Measurements from ENCODE around the gene PRELID1. TPM values are rescaled to one million over a fixed set of nuclear protein-coding genes. Genes with fewer than 3 reads are reported as not detected.
"Not testable (repeated sequence)": the region's sequence is repeated elsewhere in the genome, so short reads cannot be mapped to it uniquely, and the experiment has no call there.

Gene PRELID1
- polyA plus RNA-seq, 10 donors = 67.0 to 103 (median 74.0) TPM

DNA sequence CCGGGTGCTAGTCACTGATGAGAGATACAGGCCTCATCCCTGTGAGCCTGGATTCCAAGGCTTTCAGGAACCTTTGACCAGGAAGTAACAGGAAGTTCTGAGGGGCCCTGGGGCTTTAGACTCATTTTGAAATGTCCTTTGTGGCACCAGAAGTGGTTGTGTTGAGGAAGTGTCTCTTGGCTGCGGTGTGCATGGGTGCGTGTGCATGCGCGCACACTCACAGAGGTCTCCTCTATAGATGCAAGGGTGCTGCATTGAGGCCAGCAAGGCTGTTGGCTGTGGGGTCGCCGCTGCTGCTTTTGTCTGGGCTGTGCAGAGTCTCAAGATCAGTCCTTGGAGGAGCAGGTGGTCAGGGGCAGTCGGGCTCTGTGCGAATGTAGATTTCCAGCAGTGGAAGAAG, 7.7 kb upstream of the PRELID1 start:
- no peak for DNase-seq

DNA sequence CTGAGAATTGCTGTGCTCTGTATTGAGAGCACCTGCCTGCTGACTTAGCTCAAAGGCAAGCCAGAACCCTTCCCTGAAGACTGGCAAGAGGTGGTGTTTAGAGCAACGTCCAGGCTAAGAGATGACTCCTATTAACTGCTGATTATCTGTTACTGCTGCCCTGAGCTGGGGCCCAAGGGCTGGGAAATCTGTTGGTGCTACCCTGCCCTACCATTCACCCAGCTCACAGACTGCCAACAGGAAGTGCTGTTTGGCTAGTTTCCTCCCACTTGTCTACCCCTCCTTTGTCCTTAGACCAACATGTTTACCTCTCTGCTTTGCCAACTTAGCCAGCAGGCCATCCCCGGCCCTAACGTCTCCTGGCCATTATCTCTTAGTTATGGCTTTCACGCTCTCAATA, 7.0 kb upstream of the PRELID1 start:
- no peak for DNase-seq

DNA sequence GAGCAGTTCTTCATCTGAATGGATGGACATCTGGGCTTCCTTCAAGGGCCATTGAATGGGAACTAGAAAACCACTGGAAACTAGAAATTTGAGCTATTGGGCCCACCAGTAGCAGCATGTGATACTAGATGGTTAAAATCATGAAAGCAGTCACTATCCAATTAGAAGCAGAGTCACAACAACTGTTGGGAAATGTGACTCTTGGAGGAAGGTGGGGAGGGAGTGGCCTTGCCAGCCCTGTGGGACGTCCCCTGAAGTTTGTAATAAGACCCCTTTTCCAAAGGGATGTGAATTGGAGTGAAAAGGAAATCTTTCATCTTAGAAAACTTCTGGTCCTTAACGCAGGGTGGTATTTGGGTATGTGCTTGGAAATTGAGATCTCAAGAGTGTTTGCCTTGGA, 5.7 kb upstream of the PRELID1 start:
- DNase-seq = no peak

DNA sequence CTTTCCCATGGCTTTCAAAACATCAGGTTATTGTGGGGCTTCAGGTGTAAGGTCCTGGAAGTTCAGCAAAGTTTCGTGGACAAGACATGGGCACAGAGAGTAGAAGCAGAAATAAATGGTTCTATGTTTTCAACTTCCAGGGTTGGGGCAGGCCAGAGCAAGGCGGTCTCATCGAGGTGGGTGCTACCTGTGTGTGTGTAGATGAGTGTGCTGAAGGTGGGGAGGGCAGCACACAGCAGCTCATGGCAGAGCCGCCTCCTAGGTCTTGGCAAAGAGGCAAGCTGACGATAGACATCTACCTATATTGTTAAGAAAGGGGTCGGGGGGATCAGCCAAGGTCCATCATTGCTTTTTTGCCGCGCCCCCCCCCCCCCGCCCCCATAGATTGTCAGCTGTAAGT, 3.9 kb upstream of the PRELID1 start:
- DNase-seq = no peak

DNA sequence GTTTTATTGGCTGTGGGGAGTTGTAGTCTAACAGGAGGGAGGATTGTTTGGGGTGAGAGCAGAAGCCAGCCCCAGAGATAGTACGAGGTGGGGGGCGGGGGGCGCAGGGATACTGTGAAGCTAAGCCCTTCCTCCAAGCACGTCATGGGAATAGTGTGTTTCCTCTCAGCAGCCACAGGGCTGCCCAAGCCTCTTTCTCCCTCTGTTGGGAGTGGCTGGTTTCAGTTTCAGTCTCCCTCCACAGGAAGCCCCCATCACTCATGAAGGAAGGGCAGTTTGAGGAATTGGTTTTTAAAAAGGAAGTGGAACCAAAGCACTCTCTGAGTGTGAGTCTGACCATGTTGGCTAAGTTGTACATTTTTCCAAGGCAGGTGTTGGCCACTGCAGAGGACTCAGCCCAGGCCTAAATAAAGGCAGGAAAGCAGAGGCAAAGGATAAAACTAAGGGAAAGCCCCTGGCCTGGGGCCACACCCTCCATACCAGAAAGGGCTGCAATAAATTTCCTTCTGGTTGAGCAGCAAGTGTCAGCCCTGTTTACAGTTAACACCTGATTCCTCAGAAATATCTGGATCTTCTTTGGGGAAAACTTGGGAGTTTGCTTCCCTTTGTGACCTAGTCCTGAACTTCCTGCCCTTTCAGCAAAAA, 3.2 kb upstream of the PRELID1 start:
- DNase-seq = peak; percentile 47 to 76 (median 58)

DNA sequence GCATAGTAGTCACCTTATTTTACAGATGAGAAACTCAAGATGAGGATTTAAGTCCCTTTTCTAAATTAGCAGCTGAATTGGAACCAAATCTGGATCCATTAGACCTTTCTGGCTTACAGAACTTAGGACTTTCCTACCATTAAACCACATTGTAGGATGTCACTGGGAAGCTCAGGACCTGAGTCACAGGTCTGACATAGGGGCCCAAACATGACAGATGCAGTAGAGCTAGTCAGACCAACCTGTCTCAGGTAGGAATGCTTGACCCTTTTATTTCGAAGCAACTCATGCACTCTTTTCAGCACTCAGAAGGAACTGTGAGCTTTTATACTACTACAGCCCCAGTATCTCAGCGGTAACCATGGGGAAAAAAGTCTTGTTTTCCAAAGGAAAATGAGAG, 2.6 kb upstream of the PRELID1 start:
- no peak for DNase-seq

DNA sequence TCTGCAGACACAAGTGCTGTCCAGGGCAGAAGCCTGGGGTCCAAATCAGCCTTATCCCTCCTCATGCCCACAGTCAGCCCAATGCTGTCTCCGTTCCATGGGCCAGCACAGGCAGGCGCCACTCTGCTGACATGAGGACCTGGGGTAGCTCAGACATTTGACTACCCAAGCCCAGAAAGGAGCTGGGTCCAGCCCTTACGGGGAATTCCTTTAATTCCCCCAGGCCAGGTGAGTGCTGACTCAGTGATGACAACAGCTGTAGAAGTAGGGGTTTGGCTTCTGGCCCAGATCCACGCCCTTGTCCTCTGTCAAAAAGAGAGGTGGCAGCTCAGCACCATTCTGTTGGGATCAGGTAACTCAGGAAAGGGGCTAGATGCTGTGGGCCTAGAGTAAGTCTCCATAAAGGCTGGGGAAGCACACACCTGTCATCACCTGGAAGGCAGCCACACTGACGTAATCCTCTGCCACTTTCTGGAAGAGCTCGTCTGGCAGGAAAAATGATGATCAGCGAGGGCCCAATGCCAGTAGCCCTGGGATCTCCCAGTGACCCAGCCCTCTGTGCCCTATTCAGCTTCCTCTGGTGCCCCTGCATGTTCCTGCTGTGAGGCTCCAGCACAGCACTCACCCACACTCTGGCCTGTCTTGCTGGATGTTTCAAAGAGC, 2.0 kb upstream of the PRELID1 start:
- no peak for DNase-seq

DNA sequence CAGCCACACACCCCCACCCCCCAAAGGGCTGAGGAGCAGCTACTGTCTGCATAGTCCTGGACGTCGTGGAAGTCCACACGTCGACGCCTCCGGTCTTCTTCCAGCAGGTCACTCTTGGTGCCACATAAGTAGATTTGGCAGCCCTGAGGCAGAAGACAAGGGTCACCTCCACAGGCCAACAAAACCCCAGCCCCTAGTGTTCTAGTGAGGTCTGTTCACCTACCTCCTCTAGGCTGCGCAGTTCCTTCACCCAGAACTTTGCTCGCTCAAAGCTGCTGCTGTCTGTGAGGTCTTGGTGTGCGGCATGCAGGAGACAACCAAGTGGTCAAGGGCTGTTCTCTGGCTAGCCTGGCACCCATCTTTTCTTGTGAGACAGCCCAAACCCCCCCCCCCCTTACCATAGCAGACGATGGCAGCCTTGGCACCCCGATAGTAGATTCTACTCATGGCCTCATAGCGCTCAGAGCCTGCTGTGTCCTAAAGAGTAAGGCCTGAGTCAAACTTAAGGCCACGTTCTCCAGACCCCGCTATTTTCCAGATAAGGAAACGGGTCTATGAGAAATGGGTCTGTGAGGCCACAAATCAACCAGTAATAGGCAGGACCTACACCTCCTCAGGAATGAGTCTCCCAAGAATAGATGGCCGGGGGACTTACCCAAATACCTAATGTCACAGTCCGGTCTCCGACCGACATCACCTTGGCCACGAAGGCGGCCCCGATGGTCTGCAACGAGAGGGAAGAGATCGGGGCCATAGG, 1.1 kb upstream of the PRELID1 start:
- DNase-seq = no peak

DNA sequence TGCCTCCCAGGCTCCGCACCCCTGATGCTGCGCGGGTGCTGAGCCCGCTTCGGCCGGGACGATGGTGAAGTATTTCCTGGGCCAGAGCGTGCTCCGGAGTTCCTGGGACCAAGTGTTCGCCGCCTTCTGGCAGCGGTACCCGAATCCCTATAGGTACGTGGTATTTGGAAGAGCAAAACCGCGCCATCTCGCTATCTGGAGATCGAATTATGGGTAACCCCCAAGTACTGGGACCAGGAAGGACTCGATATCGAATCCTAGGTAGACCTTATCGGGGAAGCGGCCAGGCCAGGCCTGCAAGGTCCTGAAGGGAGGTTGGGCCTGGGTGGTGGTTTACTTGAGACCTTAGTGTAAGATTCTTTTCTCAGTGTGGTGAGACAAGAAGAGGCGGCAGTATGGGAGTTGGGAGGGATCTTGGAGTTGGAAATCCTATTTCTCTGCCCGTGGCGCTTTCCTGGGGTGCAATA, 359 bp downstream of the PRELID1 start:
- peak in 1 of 3 donors; percentile 49 for DNase-seq

DNA sequence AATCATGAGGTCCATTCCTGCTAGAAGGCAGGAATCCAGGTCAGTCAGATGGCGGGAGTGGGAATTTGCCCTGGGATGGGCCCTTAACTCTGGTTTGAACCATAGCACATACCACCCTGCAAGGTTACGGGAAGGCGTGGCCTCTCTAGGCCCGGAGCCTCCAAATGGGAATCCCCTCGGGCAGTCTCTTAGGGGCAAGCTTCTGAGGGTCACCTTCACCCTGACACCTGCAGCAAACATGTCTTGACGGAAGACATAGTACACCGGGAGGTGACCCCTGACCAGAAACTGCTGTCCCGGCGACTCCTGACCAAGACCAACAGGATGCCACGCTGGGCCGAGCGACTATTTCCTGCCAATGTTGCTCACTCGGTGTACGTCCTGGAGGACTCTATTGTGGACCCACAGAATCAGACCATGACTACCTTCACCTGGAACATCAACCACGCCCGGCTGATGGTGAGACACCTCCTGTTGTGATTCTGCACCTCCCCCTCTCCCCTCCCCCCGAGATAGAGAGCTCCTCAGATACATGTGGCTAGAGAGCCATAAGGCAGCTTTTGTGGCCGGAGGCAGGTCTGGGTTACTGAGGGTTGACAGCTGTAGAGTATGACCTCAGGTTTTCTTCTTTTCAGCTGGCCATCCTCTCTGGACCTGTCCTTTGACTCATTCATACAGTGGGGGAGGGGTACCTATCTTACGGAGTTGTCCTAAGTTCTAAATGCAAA, 957 bp downstream of the PRELID1 start:
- no peak for DNase-seq

DNA sequence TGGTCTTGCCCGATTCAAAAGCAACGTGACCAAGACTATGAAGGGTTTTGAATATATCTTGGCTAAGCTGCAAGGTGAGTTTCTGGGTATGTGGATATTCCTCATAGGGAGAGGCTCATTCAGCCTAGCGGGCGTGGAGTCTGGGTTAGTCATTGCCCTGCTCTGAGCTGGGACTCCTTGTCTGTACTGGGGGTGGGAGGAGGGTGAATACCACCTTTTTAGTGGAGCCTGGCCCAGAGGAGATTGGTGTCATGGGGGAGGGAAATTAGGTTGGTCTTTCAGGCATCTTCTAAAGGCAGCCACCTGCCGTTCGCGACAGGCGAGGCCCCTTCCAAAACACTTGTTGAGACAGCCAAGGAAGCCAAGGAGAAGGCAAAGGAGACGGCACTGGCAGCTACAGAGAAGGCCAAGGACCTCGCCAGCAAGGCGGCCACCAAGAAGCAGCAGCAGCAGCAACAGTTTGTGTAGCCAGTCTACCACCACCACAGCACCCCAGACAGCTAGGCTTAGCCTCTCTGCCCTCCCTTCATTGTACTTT, 2.6 kb downstream of the PRELID1 start:
- not testable (repeated sequence) for DNase-seq

DNA sequence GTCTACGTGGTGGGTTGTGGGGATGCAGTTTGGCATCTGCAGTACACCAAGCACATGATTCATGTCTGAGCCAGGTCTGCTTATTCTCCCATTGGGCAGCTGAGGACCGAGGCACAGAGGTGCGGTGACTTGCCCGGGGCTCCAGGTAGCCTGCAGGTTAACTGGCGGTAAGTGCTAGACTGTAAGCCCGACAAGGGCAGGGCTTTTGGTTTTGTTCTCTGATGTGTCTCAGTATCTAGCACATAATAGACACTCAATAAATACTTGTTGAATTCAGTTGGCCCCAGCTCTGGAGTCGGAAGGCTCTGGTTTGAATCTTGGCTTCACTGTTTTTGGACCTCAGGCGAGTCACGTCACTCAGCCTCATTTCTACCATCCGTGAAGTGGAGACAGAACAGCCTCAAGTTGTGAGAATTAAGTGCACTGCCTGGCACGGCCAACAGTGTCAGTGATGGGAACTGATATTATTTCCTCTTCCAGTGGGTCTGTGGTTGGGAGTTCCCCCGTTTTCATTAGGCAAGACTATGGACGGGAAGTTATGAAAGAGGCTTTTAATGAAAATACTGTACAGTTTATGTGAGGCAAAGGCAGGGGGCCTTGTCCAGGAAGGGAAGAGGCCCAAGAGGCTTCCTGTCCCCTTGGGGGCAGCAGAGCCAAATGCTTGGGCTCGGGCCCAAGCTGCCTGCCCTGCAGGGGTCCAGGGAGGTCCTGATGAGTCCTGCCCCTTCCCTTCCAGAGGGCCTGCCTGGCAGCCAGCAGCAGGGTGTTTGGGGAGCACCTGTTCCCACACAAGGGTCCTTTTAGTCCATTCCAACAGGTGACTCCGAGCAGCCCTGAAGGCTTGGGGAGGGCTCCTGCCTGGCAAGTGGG, 3.3 kb downstream of the PRELID1 start:
- DNase-seq = no peak

DNA sequence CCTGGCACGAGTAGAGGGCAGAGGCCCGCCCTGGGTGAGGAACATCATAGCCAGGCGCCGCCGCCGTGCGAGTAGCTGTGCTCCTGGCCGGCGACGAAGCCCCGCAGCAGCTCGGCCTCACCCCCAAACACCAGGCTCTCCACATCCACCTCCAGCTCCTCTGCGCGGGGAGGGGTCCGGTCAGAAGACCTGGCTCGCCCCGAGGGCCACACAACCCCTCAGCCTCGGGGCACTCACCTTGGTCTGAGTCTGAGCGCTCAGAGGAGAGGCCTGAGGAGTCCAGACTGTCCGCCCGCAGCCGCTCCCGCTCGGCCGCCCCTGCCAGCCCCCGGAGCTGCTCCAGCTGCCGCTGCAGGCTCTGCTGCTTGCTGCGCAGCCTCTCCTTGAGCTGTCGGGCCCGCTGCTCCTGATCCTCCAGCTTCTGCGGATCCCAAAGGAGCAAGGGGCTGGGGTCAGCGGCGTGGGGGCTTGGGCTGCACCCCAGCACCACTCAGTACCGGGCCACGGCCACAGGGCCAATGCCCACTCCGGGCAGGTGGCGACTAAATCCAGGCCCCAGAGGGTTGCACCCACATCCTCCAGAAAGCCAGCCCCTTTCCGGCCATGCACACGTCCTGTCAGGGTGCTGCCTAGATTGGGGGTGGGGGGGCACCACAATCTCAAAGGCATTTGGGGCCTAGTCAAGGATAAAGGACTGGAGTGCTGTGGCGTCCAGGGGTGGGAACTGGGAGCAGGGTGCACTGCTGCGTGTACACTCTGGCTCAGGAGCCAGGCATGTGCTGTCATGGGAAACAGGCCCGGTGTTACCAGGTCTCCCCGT, 4.2 kb downstream of the PRELID1 start:
- DNase-seq = no peak

DNA sequence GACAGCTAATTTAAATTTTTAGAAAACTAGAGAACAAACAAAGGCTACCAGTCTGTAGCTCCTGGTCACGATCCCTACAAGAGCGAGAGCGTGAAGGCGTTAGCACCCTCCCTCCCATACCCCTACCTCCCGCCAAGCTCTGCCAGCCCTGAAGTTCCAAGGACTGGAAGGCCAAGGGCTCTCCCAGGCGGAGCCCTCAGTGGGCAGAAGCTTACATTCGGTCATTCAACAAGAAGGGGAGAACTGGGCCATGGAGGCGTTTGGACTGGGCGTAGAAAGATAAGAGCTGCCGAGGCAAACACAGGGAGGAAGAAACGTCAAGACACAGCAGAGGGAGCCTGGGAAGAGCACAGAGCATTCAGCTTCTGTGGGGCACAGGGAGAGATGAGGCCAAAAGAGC, 5.1 kb downstream of the PRELID1 start:
- no peak for DNase-seq

DNA sequence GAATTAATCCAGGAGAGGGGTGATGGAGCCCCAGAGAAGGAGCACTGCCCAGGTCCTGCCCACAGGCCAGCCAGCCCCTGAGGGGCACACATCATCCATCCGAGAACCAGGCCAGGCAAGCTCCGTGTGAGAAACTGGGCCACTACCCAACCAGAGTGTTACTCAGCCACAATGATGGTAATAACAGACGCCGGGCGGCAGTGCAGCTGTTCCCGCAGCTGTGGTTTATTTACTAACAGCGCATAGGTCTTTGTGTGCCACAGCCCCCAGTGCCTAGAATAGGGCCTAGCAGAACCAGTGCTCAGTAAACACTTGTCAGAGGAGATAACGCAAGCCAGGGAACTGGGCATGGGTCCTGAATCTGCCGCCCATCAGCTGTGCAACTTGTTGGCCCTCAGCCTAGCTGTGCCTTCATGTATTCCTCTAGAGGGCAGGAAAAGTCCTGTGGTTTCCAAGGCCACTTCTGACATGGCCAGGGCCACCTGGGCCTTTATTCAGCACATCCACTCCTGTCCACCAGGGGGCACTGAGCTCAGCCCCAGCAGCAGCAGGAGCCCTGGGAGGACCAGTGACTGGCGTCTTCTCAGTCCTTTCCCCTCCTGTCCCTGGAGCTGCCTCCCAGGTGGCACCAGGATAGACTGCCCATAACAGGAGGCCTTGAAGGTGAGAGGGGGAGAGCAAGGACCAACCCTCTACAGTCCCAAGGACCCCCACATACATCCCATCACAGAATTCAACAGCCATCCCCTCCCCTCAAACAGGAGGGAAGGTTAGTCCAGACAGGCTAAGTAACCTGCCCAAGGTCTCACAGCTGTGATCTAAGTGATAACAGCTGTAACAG, 6.0 kb downstream of the PRELID1 start:
- peak; percentile 38 to 74 (median 65) for DNase-seq

DNA sequence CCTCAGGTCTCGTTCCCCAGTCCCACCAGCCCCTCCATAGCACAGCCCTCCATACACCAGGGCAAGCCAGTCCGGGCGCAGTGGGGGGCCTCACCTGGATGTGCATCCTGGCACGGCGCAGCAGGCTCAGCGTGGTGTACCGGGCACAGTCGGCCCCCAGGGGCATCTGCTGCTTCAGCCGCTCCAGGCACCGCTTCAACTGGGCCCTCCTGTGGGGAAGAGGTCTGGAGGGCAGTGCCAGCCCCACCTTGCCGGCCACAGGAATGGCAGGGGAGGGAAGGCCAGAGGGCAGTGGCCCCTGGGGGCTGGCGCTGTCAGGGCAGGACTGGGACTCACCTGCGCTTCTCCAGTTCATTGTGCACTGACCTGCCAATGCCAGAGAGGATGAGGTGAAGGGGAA, 6.7 kb downstream of the PRELID1 start:
- DNase-seq = no peak

DNA sequence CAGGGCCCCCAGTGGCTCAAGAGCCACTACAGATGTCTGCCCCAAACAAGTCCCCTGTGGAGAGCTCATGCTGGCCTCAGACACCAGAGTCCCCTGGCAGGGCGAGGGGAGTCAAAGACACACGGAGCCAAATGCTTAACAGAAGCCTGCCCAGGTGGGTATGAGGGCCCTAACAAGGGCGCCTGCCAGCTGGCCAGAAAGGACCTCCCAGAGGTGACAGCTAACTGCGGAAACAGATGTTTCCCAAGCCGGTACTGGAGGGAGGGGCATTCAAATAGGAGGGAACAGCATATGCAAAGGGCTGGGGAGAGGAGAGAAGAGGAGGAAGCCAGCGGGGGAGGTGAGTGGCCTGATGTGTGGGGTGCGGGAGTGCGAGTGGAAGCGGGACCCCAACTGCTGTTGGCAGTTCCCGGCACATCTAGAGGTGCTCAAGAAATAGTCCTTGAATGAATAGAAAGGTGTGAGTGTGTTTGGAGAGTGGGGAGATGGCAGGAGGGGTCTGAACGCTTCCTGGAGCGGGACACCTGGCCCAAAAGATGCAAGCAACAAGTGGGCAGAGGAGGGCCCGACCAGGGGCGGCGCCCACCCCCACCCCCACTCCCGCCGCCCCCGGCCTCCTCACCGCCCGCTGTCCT, 7.3 kb downstream of the PRELID1 start:
- DNase-seq = peak in 1 of 3 donors; percentile 51

DNA sequence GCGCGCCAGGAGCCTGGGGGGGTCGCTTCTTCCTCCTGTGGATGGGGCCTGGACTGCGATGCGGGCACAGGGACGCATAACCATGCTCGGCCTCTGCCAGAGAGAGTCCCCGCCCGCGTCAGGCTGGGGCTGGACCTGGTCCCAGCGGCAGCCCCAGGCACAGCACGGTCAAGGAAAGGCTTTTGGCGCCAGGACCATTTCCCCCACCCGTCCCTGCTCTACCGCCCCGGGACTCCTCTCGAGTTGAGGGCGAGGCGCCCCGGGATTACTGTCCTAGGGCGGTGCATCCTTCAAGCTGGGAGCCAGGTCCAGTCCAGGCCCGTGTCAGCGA, 7.8 kb downstream of the PRELID1 start:
- no peak for DNase-seq

Measured in muscle of back (tissue), 11 donors.